K562 (cell line): ENCODE data around the gene SHTN1. TPM values are rescaled to one million over a fixed set of nuclear protein-coding genes. Genes with fewer than 3 reads are reported as not detected.

ENCODE experiments used
- ATAC-seq: fragments of 200-7000 bp; cut with Tn5 transposase; 3 replicates; pipeline ENCODE4 v1.9.1; 2020; ENCODE audit warnings: moderate library complexity
- BruUV-seq: library from RNA; stranded (reverse); fragments of 400-500 nt; replicated peaks from 2 replicates; lab custom pipeline; 2021; lab: Mats Ljungman, UMichigan
- CTCF ChIA-PET: fragments of 300-600 bp; formaldehyde crosslinking; extraction: SDS; loops from one replicate; lab custom pipeline; 2021; ENCODE audit warnings: low intra/inter-chr PET ratio; lab: Yijun Ruan, JAX
- POLR2A ChIA-PET: fragments of 300-600, 350-650 bp; sonication (Branson Sonifier 250); formaldehyde crosslinking; extraction: SDS; loops from one replicate; lab custom pipeline; 2021; ENCODE audit warnings: antibody characterized with exemption, inconsistent platforms; lab: Yijun Ruan, JAX
- DNase-seq, 4 experiments: peaks; one replicate each; pipeline versions ENCODE4 v3.0.0 to v3.0.0-alpha.2; 2011 to 2018; ENCODE audit warnings: low spot score in 3 of 4, mixed read lengths in 3 of 4; ENCODE audit errors: extremely low read depth in 1 of 4
- FAIRE-seq: peaks from 2 replicates; lab custom pipeline; 2011; peaks lifted over from hg19 to GRCh38; lab: Jason Lieb, UNC
- H2AFZ ChIP-seq: 2 replicates; pipeline ENCODE4 v1.6.0; 2011; ENCODE audit warnings: low read depth, low read length, control low read depth, inconsistent platforms
- H3K27ac ChIP-seq: fragments of 200-600 bp; 3 replicates; pipeline ENCODE4 v1.8.0; 2011; ENCODE audit warnings: low read depth, mild to moderate bottlenecking, control low read depth, inconsistent platforms, low read length, moderate library complexity, mixed read lengths; ENCODE audit errors: extremely low read depth
- H3K27me3 ChIP-seq, 2 experiments: fragments of 300-600 bp in 1 of 2; 2 replicates in 1 of 2; 3 replicates in 1 of 2; pipeline versions ENCODE4 v1.6.0 to v1.8.0; 2011; ENCODE audit warnings: inconsistent platforms in 2 of 2, low read length in 2 of 2, mild to moderate bottlenecking in 1 of 2, mixed read lengths in 1 of 2, moderate library complexity in 1 of 2; ENCODE audit not compliant: control insufficient read depth in 2 of 2, insufficient read depth in 2 of 2
- H3K36me3 ChIP-seq: fragments of 300-600 bp; 3 replicates; pipeline ENCODE4 v1.8.0; 2011; ENCODE audit warnings: mild to moderate bottlenecking, low read length, inconsistent platforms; ENCODE audit not compliant: control insufficient read depth, insufficient read depth
- H3K4me1 ChIP-seq, 2 experiments: fragments of 200-600 bp in 1 of 2; replicated peaks in 1 of 2; 2 replicates in 1 of 2; 3 replicates in 1 of 2; pipeline versions ENCODE4 v1.5.1 to v1.8.0; 2011; ENCODE audit warnings: inconsistent platforms in 2 of 2, low read length in 2 of 2, mild to moderate bottlenecking in 1 of 2, mixed read lengths in 1 of 2, moderate library complexity in 1 of 2; ENCODE audit not compliant: control insufficient read depth in 2 of 2, insufficient read depth in 2 of 2
- H3K4me2 ChIP-seq: 2 replicates; pipeline ENCODE4 v1.6.1; 2011; ENCODE audit warnings: low read length, control low read depth, inconsistent platforms, mixed read lengths; ENCODE audit not compliant: insufficient read depth
- H3K4me3 ChIP-seq: fragments of 200-600 bp; sonication (generic), shearing (Covaris generic); 2 replicates; pipeline ENCODE4 v1.5.1; 2016; ENCODE audit warnings: control low read depth, inconsistent platforms
- H3K79me2 ChIP-seq: fragments of 200-600 bp; 3 replicates; pipeline ENCODE4 v1.8.0; 2011; ENCODE audit warnings: low read length, inconsistent platforms; ENCODE audit not compliant: control insufficient read depth, insufficient read depth
- H3K9ac ChIP-seq, 2 experiments: 2 replicates each; pipeline versions ENCODE4 v1.6.0 to v1.6.1; 2011; ENCODE audit warnings: low read depth in 2 of 2, low read length in 2 of 2, control low read depth in 1 of 2, inconsistent platforms in 1 of 2, mild to moderate bottlenecking in 1 of 2, mixed read lengths in 1 of 2; ENCODE audit not compliant: insufficient read depth in 1 of 2
- H3K9me1 ChIP-seq: one replicate; pipeline ENCODE4 v1.6.0; 2011; ENCODE audit warnings: inconsistent platforms, mild to moderate bottlenecking, low read length, moderate library complexity; ENCODE audit not compliant: control insufficient read depth, insufficient read depth
- H3K9me3 ChIP-seq: replicated peaks from 2 replicates; pipeline ENCODE4 v1.5.1; 2011; ENCODE audit warnings: low read depth, low read length, inconsistent platforms; ENCODE audit not compliant: control insufficient read depth, insufficient read depth
- H4K20me1 ChIP-seq: replicated peaks from 2 replicates; pipeline ENCODE4 v1.6.1; 2011; ENCODE audit warnings: low read length, inconsistent platforms, mixed read lengths; ENCODE audit not compliant: control insufficient read depth, insufficient read depth
- ASH1L ChIP-seq: fragments of 450-650 bp; IDR thresholded peaks from 2 replicates; pipeline ENCODE4 v1.6.1; 2018; ENCODE audit warnings: borderline replicate concordance, mild to moderate bottlenecking, low read depth; ENCODE audit not compliant: partially characterized antibody
- ATF1 ChIP-seq, 2 experiments: fragments of 450-650 bp in 1 of 2; IDR thresholded peaks; 2 replicates each; pipeline ENCODE4 v1.6.1; 2016; ENCODE audit warnings: missing compliant biosample characterization in 1 of 2, missing genetic modification characterization in 1 of 2
- CCNT2 ChIP-seq: IDR thresholded peaks from 2 replicates; pipeline ENCODE4 v1.6.1; 2011; ENCODE audit warnings: borderline replicate concordance, low read depth, mild to moderate bottlenecking, moderate library complexity, mixed read lengths, low read length; ENCODE audit not compliant: insufficient read length; ENCODE audit errors: extremely low read depth
- CSDE1 ChIP-seq, 2 experiments: fragments of 450-650 bp; IDR thresholded peaks; 2 replicates each; pipeline ENCODE4 v1.6.1; 2016; ENCODE audit warnings: mild to moderate bottlenecking in 1 of 2
- DIDO1 ChIP-seq: fragments of 450-650 bp; IDR thresholded peaks from 2 replicates; pipeline ENCODE4 v1.6.1; 2016; ENCODE audit warnings: low read depth, missing biosample characterization, missing genetic modification characterization
- ETS2 ChIP-seq: IDR thresholded peaks from 2 replicates; pipeline ENCODE4 v1.6.1; 2016; ENCODE audit warnings: borderline replicate concordance, missing genetic modification characterization, mild to moderate bottlenecking, moderate library complexity, missing compliant biosample characterization; ENCODE audit not compliant: poor library complexity, severe bottlenecking
- FOXA3 ChIP-seq, 2 experiments: fragments of 450-650 bp in 1 of 2; sonication (generic) in 1 of 2; formaldehyde crosslinking; IDR thresholded peaks in 1 of 2; conservative IDR thresholded peaks in 1 of 2; 2 replicates each; pipeline versions ENCODE4 v1.4.0 to v1.8.0; 2020 to 2022; ENCODE audit warnings: mild to moderate bottlenecking in 2 of 2, missing genetic modification reagents in 1 of 2
- KLF10 ChIP-seq: fragments of 250-450 bp; sonication (Bioruptor Pico); IDR thresholded peaks from 2 replicates; pipeline ENCODE4 v1.6.1; 2021; ENCODE audit warnings: matching md5 sums
- KLF6 ChIP-seq: fragments of 250-450 bp; sonication (Bioruptor Pico); IDR thresholded peaks from 2 replicates; pipeline ENCODE4 v1.4.0; 2020; ENCODE audit warnings: mild to moderate bottlenecking, moderate library complexity, borderline replicate concordance
- MIER1 ChIP-seq: fragments of 450-650 bp; IDR thresholded peaks from 2 replicates; pipeline ENCODE4 v1.6.1; 2016; ENCODE audit warnings: antibody characterized with exemption, mild to moderate bottlenecking, low read depth
- POLR3A ChIP-seq: IDR thresholded peaks from 2 replicates; pipeline ENCODE4 v1.6.1; 2011; ENCODE audit warnings: borderline replicate concordance, mild to moderate bottlenecking, moderate library complexity; ENCODE audit not compliant: insufficient read length, insufficient read depth; ENCODE audit errors: extremely low read depth
- PTTG1 ChIP-seq: fragments of 450-650 bp; IDR thresholded peaks from 2 replicates; pipeline ENCODE4 v1.6.1; 2016; ENCODE audit warnings: low read depth, mild to moderate bottlenecking, missing genetic modification characterization, missing compliant biosample characterization
- SMAD1 ChIP-seq: fragments of 150-350 bp; IDR thresholded peaks from 2 replicates; pipeline ENCODE4 v1.6.1; 2014; ENCODE audit warnings: low read length, low read depth; ENCODE audit not compliant: partially characterized antibody
- SRSF1 ChIP-seq: fragments of 200-400 bp; formaldehyde crosslinking; IDR thresholded peaks from 2 replicates; pipeline ENCODE4 v1.6.1; 2017; ENCODE audit warnings: mild to moderate bottlenecking, low read depth, low read length, moderate library complexity
- ZNF174 ChIP-seq: fragments of 250-450 bp; sonication (Bioruptor Pico); IDR thresholded peaks from 2 replicates; pipeline ENCODE4 v1.4.0; 2020; ENCODE audit warnings: mild to moderate bottlenecking
- ZNF212 ChIP-seq: fragments of 450-650 bp; formaldehyde crosslinking; IDR thresholded peaks from 2 replicates; pipeline ENCODE4 v1.4.0; 2020; ENCODE audit warnings: mild to moderate bottlenecking
- WGBS: fragments of 100-300 bp; shearing (Covaris generic); methylation state at CpG from one replicate; pipeline ENCODE4 v1.1.6; 2016; ENCODE audit warnings: low coverage, mixed read lengths; ENCODE audit not compliant: insufficient coverage; ENCODE audit errors: missing lambda C conversion rate; 5-methylcytosine and 5-hydroxymethylcytosine counted together
- in situ Hi-C: fragments of 300-500 bp; cut with MboI; formaldehyde crosslinking; loops from 4 replicates; pipeline ENCODE4 v1.15.0; 2018; ENCODE audit warnings: inconsistent platforms, mixed read lengths
- intact Hi-C: fragments of 100-400 bp; cut with micrococcal nuclease; formaldehyde crosslinking; loops from 2 replicates; pipeline ENCODE4 v1.14.2; 2022
- polyA plus RNA-seq, 8 experiments: library from polyadenylated mRNA; depleted of rRNA in 4 of 8; stranded (reverse) in 5 of 8; unstranded in 3 of 8; fragments of >200 nt; fragmentation: Nextera tagmentation in 2 of 8; fragmentation: Illumina TruSeq in 1 of 8; extraction: Ambion mirVana in 2 of 8; extraction: Trizol in 1 of 8; gene quantifications; 2 replicates each; pipeline versions ENCODE4 v1.2.1 to v1.2.3, GENCODE V29; 2011 to 2014; ENCODE audit warnings: inconsistent platforms in 1 of 8, missing spikeins in 1 of 8
- total RNA-seq, 7 experiments: library from RNA; depleted of rRNA in 6 of 7; stranded (reverse); fragments of >200 nt in 6 of 7; fragmentation: Illumina TruSeq in 2 of 7; extraction: Trizol in 2 of 7; gene quantifications; 2 replicates each; pipeline versions ENCODE4 v1.2.1 to v1.2.3, GENCODE V29; 2011 to 2021; ENCODE audit warnings: low replicate concordance in 1 of 7
- TF ChIP-seq, protein P1 (sequence below): fragments of 250-450 bp; sonication (Bioruptor Pico); IDR thresholded peaks from 2 replicates; pipeline ENCODE4 v1.8.0; 2021; ENCODE audit warnings: borderline replicate concordance, mild to moderate bottlenecking, moderate library complexity; ENCODE audit not compliant: poor library complexity, severe bottlenecking
- TF ChIP-seq, protein P2 (sequence below), 2 experiments: fragments of 450-650 bp in 1 of 2; IDR thresholded peaks; 2 replicates each; pipeline ENCODE4 v1.6.1; 2011 to 2017; ENCODE audit warnings: low read depth in 2 of 2, antibody characterized with exemption in 1 of 2, borderline replicate concordance in 1 of 2, low read length in 1 of 2, mild to moderate bottlenecking in 1 of 2, mixed read lengths in 1 of 2; ENCODE audit not compliant: control insufficient read depth in 1 of 2

Gene SHTN1
- total and polyA plus RNA-seq, 9 of the 15 experiments (the other 6 are each of a cell fraction or from before 2014, with no cell fraction given) = 5.4 to 21.3 (median 13.3) TPM

DNA sequence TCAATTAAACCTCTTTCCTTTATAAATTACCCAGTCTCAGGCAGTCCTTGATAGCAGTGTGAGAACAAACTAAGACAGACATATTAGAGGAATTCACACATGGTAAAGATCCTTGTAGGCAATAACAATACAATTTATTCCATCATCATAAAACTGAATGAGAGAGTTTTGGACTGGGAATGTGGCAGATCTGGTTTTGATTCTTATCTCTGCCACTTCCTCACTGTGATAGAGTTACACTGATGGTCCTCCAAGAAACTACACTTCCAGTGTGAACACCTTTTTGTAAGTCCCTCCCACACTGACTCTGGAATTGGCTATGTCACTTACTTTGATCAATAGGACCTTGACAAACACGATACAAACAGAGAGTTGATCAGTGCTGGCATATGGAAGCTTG is 152.7 kb downstream of the SHTN1 start:
- no peak for DNase-seq
- FAIRE-seq = no peak
- Histone ChIP-seq H3K9me1 (no peaks in the 10 kb centered on the region), H4K20me1 (no peaks in the 10 kb centered on the region; the same call in 1 of the 2 replicates), H3K4me2 (no peak overlapping the region), H3K4me1 (peaks cover 0 to 3% of the 10 kb centered on the region in 2 experiments; a peak in 2 of 5 replicates), H3K9me3 (no peaks in the 10 kb centered on the region), H3K27me3 (peaks cover 7 to 42% of the 10 kb centered on the region in 2 experiments), H3K4me3 (no peak overlapping the region), H3K36me3 (no peaks in the 10 kb centered on the region), H3K79me2 (no peaks in the 10 kb centered on the region), H2AFZ (no peak overlapping the region), H3K9ac (no peak overlapping the region), H3K27ac (no peak overlapping the region)
- intact Hi-C loops (no loop called here), in situ Hi-C loops (no loop called here)
- no peak for TF ChIP-seq PTTG1
- TF ChIP-seq CSDE1 (IDR thresholded peaks at IDR 0.05) = no peak
- TF ChIP-seq, protein P1, sequence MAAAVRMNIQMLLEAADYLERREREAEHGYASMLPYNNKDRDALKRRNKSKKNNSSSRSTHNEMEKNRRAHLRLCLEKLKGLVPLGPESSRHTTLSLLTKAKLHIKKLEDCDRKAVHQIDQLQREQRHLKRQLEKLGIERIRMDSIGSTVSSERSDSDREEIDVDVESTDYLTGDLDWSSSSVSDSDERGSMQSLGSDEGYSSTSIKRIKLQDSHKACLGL = no peak
- TF ChIP-seq ASH1L = no peak
- TF ChIP-seq POLR3A = no peak
- TF ChIP-seq SMAD1 = no peak
- TF ChIP-seq ETS2 (tag) = no peak
- no peak for TF ChIP-seq FOXA3 (CRISPR knock-in tag; conservative IDR thresholded peaks at IDR 0.05 in 1 of 2, IDR thresholded peaks at IDR 0.05 in 1 of 2)
- TF ChIP-seq CCNT2 = no peak
- no peak for TF ChIP-seq ATF1 (CRISPR knock-in tag; IDR thresholded peaks at IDR 0.05)
- no peak for TF ChIP-seq ATF1 (tag; IDR thresholded peaks at IDR 0.05)
- no peak for TF ChIP-seq KLF6 (CRISPR knock-in tag)
- no peak for TF ChIP-seq MIER1
- no peak for TF ChIP-seq SRSF1
- TF ChIP-seq, protein P2, sequence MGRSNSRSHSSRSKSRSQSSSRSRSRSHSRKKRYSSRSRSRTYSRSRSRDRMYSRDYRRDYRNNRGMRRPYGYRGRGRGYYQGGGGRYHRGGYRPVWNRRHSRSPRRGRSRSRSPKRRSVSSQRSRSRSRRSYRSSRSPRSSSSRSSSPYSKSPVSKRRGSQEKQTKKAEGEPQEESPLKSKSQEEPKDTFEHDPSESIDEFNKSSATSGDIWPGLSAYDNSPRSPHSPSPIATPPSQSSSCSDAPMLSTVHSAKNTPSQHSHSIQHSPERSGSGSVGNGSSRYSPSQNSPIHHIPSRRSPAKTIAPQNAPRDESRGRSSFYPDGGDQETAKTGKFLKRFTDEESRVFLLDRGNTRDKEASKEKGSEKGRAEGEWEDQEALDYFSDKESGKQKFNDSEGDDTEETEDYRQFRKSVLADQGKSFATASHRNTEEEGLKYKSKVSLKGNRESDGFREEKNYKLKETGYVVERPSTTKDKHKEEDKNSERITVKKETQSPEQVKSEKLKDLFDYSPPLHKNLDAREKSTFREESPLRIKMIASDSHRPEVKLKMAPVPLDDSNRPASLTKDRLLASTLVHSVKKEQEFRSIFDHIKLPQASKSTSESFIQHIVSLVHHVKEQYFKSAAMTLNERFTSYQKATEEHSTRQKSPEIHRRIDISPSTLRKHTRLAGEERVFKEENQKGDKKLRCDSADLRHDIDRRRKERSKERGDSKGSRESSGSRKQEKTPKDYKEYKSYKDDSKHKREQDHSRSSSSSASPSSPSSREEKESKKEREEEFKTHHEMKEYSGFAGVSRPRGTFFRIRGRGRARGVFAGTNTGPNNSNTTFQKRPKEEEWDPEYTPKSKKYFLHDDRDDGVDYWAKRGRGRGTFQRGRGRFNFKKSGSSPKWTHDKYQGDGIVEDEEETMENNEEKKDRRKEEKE (IDR thresholded peaks at IDR 0.05; ENCODE audit: borderline replicate concordance in 1 of 2, control insufficient read depth in 1 of 2, low read depth in 2 of 2, low read length in 1 of 2) = no peak
- no peak for TF ChIP-seq ZNF212
- TF ChIP-seq ZNF174 (CRISPR knock-in tag) = no peak
- TF ChIP-seq DIDO1 = no peak
- no peak for TF ChIP-seq KLF10
- ChIA-PET CTCF (no interaction called here), POLR2A (no interaction called here)
- no TSS peak for BruUV-seq
- 0% methylated on average over 1 of the region's 1 CpG for WGBS
- no peak for ATAC-seq
